ENCODE measurements around the gene KRT77.

KRT77 gene

DNA sequence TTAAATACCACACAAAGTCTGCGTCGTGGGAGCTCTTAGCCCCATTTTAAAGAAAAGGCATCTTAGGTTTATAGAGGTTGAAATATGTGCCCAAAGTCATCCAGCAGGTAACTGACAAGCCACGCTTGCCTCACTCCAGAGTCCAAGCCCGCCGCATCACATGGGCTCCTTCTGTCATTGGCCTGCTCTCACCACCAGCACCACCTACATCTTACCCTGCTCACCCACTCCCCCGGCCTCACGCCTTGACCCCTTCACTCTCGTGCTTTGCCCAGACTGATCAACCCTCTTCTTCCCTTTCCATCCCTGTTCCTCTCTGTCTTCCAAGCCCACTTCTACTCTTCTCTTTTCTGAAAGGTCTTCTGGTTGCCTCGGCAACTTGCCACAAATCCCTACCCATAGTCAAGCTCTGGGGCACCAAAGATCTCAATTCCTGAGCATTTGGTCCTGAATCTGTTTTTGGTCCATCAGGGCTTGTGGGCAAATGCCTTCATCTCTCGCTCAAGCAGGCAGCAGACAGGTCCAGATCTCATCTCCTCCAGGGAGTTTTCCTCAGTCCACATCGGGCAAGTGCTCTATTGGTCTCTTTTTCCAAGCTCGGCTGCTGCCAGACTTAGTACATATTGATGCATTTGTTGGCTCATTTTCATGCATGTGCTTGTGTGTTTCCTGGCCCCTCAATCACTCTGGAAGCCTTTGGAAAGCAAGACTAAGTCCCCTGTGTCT lies 19.6 kb downstream of the KRT77 start:
- no peak overlapping the region for H2AK5ac ChIP-seq (ENCODE audit: low read depth, low read length)
- H3K27me3 ChIP-seq (ENCODE audit: control insufficient read depth in 3 of 3, insufficient read depth in 3 of 3, low read depth in 1 of 3, low read length in 3 of 3), result peaks cover 0 to 13% (median 2%) of the 10 kb centered on the region in 3 experiments
- H3K18ac ChIP-seq (ENCODE audit: low read length), result peak overlapping the region; percentile 24
- no peak overlapping the region for H3K9ac ChIP-seq (ENCODE audit: low read depth, low read length, poor library complexity)
- peaks cover 0 to 6% of the 10 kb centered on the region in 2 donors for H3K4me1 ChIP-seq (ENCODE audit: control insufficient read depth in 2 of 2, insufficient read depth in 1 of 2, low read depth in 1 of 2, low read length in 2 of 2)
- no peak overlapping the region for H3K27ac ChIP-seq (replicated peaks; ENCODE audit: low read length)
- H2BK120ac ChIP-seq (ENCODE audit: low read depth, low read length), result no peak overlapping the region
- no peak overlapping the region for H4K8ac ChIP-seq (ENCODE audit: low read depth, low read length)
- DNase-seq (ENCODE audit: low spot score), result no peak
- no CpG with 5 or more reads among the region's 12 CpGs for WGBS, 2 donors (ENCODE audit: extremely low coverage in 2 of 2, insufficient read length in 2 of 2, insufficient replicate concordance in 1 of 2)
- no peaks in the 10 kb centered on the region for H3K36me3 ChIP-seq (replicated peaks in 1 of 2; ENCODE audit: control insufficient read depth in 2 of 2, insufficient read depth in 2 of 2, low read length in 2 of 2)
- no peak overlapping the region for H4K91ac ChIP-seq (ENCODE audit: low read depth, low read length, poor library complexity)
- H2BK5ac ChIP-seq (ENCODE audit: low read length), result no peak overlapping the region
- H3K9me3 ChIP-seq (replicated peaks in 1 of 2; ENCODE audit: control insufficient read depth in 2 of 2, insufficient read depth in 1 of 2, low read depth in 1 of 2, low read length in 2 of 2), result no peaks in the 10 kb centered on the region
- no peak overlapping the region for H2BK12ac ChIP-seq (ENCODE audit: low read length)
- H3K14ac ChIP-seq (ENCODE audit: low read length), result no peak overlapping the region
- no peak overlapping the region for H2AFZ ChIP-seq (ENCODE audit: low read length)
- H3K4me3 ChIP-seq (ENCODE audit: low read length in 2 of 2), result no peak overlapping the region
- no peak overlapping the region for H3K4ac ChIP-seq (ENCODE audit: low read length)
- no peak overlapping the region for H3K4me2 ChIP-seq (ENCODE audit: insufficient read depth, low read length, poor library complexity, severe bottlenecking)
- H3K23ac ChIP-seq (ENCODE audit: low read depth, low read length, poor library complexity), result no peak overlapping the region
- no peak overlapping the region for H2BK15ac ChIP-seq (ENCODE audit: low read length)
- no peaks in the 10 kb centered on the region for H3K79me1 ChIP-seq (ENCODE audit: low read depth, low read length)

GRCh38 chr12:52682938-52683574 lies 20.3 kb downstream of the KRT77 start:
- Histone ChIP-seq H4K91ac (ENCODE audit: low read depth, low read length, poor library complexity) (no peak overlapping the region), H3K36me3 (replicated peaks in 1 of 2; ENCODE audit: control insufficient read depth in 2 of 2, insufficient read depth in 2 of 2, low read length in 2 of 2) (no peaks in the 10 kb centered on the region), H2BK5ac (ENCODE audit: low read length) (no peak overlapping the region), H3K18ac (ENCODE audit: low read length) (no peak overlapping the region), H3K4me2 (ENCODE audit: insufficient read depth, low read length, poor library complexity, severe bottlenecking) (no peak overlapping the region), H3K79me1 (ENCODE audit: low read depth, low read length) (no peaks in the 10 kb centered on the region), H3K27ac (replicated peaks; ENCODE audit: low read length) (no peak overlapping the region), H3K4me3 (ENCODE audit: low read length in 2 of 2) (no peak overlapping the region), H3K9me3 (replicated peaks in 1 of 2; ENCODE audit: control insufficient read depth in 2 of 2, insufficient read depth in 1 of 2, low read depth in 1 of 2, low read length in 2 of 2) (no peaks in the 10 kb centered on the region), H3K14ac (ENCODE audit: low read length) (no peak overlapping the region), H2AFZ (ENCODE audit: low read length) (no peak overlapping the region), H2BK12ac (ENCODE audit: low read length) (no peak overlapping the region), H3K23ac (ENCODE audit: low read depth, low read length, poor library complexity) (no peak overlapping the region), H2BK15ac (ENCODE audit: low read length) (no peak overlapping the region), H3K4me1 (ENCODE audit: control insufficient read depth in 2 of 2, insufficient read depth in 1 of 2, low read depth in 1 of 2, low read length in 2 of 2) (peaks cover 0 to 6% of the 10 kb centered on the region in 2 donors), H4K8ac (ENCODE audit: low read depth, low read length) (no peak overlapping the region), H3K4ac (ENCODE audit: low read length) (no peak overlapping the region), H3K27me3 (ENCODE audit: control insufficient read depth in 3 of 3, insufficient read depth in 3 of 3, low read depth in 1 of 3, low read length in 3 of 3) (peaks cover 0 to 13% (median 2%) of the 10 kb centered on the region in 3 experiments), H2AK5ac (ENCODE audit: low read depth, low read length) (no peak overlapping the region), H3K9ac (ENCODE audit: low read depth, low read length, poor library complexity) (no peak overlapping the region), H2BK120ac (ENCODE audit: low read depth, low read length) (no peak overlapping the region)
- WGBS, 2 donors (ENCODE audit: extremely low coverage in 2 of 2, insufficient read length in 2 of 2, insufficient replicate concordance in 1 of 2), result no CpG with 5 or more reads among the region's 4 CpGs
- DNase-seq (ENCODE audit: low spot score), result no peak

DNA sequence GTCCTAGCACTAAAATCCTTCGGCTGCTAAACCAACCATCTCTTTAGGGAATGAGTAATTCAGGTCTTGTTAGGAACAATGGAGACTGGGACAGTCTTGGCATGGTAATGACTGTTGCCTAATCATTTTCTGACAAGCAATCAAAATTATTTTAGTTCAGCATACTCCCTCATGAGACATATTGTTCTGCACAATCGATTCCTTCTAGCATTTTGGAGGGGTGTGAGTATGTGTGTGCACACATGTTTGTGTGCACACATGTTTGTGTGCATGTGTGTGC lies 21.0 kb downstream of the KRT77 start:
- no peak overlapping the region for H3K23ac ChIP-seq (ENCODE audit: low read depth, low read length, poor library complexity)
- no peak overlapping the region for H2AK5ac ChIP-seq (ENCODE audit: low read depth, low read length)
- H3K9ac ChIP-seq (ENCODE audit: low read depth, low read length, poor library complexity), result no peak overlapping the region
- H3K4me1 ChIP-seq (ENCODE audit: control insufficient read depth in 2 of 2, insufficient read depth in 1 of 2, low read depth in 1 of 2, low read length in 2 of 2), result peaks cover 0 to 6% of the 10 kb centered on the region in 2 donors
- H4K8ac ChIP-seq (ENCODE audit: low read depth, low read length), result no peak overlapping the region
- H2BK12ac ChIP-seq (ENCODE audit: low read length), result no peak overlapping the region
- peaks cover 0 to 10% (median 0%) of the 10 kb centered on the region in 3 experiments for H3K27me3 ChIP-seq (ENCODE audit: control insufficient read depth in 3 of 3, insufficient read depth in 3 of 3, low read depth in 1 of 3, low read length in 3 of 3)
- DNase-seq (ENCODE audit: low spot score), result no peak
- no peak overlapping the region for H3K4me3 ChIP-seq (ENCODE audit: low read length in 2 of 2)
- no peak overlapping the region for H4K91ac ChIP-seq (ENCODE audit: low read depth, low read length, poor library complexity)
- H2BK120ac ChIP-seq (ENCODE audit: low read depth, low read length), result no peak overlapping the region
- no peak overlapping the region for H3K18ac ChIP-seq (ENCODE audit: low read length)
- H2BK15ac ChIP-seq (ENCODE audit: low read length), result no peak overlapping the region
- no peaks in the 10 kb centered on the region for H3K36me3 ChIP-seq (replicated peaks in 1 of 2; ENCODE audit: control insufficient read depth in 2 of 2, insufficient read depth in 2 of 2, low read length in 2 of 2)
- no peak overlapping the region for H3K27ac ChIP-seq (replicated peaks; ENCODE audit: low read length)
- H3K9me3 ChIP-seq (replicated peaks in 1 of 2; ENCODE audit: control insufficient read depth in 2 of 2, insufficient read depth in 1 of 2, low read depth in 1 of 2, low read length in 2 of 2), result no peaks in the 10 kb centered on the region
- H3K4ac ChIP-seq (ENCODE audit: low read length), result no peak overlapping the region
- H2AFZ ChIP-seq (ENCODE audit: low read length), result no peak overlapping the region
- H2BK5ac ChIP-seq (ENCODE audit: low read length), result no peak overlapping the region
- no peak overlapping the region for H3K14ac ChIP-seq (ENCODE audit: low read length)
- WGBS, 2 donors (ENCODE audit: extremely low coverage in 2 of 2, insufficient read length in 2 of 2, insufficient replicate concordance in 1 of 2), result no CpG with 5 or more reads among the region's 2 CpGs
- H3K4me2 ChIP-seq (ENCODE audit: insufficient read depth, low read length, poor library complexity, severe bottlenecking), result no peak overlapping the region
- H3K79me1 ChIP-seq (ENCODE audit: low read depth, low read length), result no peaks in the 10 kb centered on the region

- Histone ChIP-seq H3K79me1 (ENCODE audit: low read depth, low read length) (no peaks in the 10 kb centered on the region), H3K9me3 (replicated peaks in 1 of 2; ENCODE audit: control insufficient read depth in 2 of 2, insufficient read depth in 1 of 2, low read depth in 1 of 2, low read length in 2 of 2) (no peaks in the 10 kb centered on the region), H3K14ac (ENCODE audit: low read length) (no peak overlapping the region), H3K4me3 (ENCODE audit: low read length in 2 of 2) (no peak overlapping the region), H2BK15ac (ENCODE audit: low read length) (no peak overlapping the region), H2BK5ac (ENCODE audit: low read length) (no peak overlapping the region), H3K9ac (ENCODE audit: low read depth, low read length, poor library complexity) (no peak overlapping the region), H3K4me2 (ENCODE audit: insufficient read depth, low read length, poor library complexity, severe bottlenecking) (no peak overlapping the region), H4K8ac (ENCODE audit: low read depth, low read length) (no peak overlapping the region), H2AK5ac (ENCODE audit: low read depth, low read length) (no peak overlapping the region), H4K91ac (ENCODE audit: low read depth, low read length, poor library complexity) (no peak overlapping the region), H3K27me3 (ENCODE audit: control insufficient read depth in 3 of 3, insufficient read depth in 3 of 3, low read depth in 1 of 3, low read length in 3 of 3) (peaks cover 0 to 10% (median 0%) of the 10 kb centered on the region in 3 experiments), H3K23ac (ENCODE audit: low read depth, low read length, poor library complexity) (no peak overlapping the region), H3K4me1 (ENCODE audit: control insufficient read depth in 2 of 2, insufficient read depth in 1 of 2, low read depth in 1 of 2, low read length in 2 of 2) (peaks cover 0 to 6% of the 10 kb centered on the region in 2 donors), H3K36me3 (replicated peaks in 1 of 2; ENCODE audit: control insufficient read depth in 2 of 2, insufficient read depth in 2 of 2, low read length in 2 of 2) (no peaks in the 10 kb centered on the region), H3K18ac (ENCODE audit: low read length) (no peak overlapping the region), H3K4ac (ENCODE audit: low read length) (no peak overlapping the region), H2AFZ (ENCODE audit: low read length) (no peak overlapping the region), H2BK120ac (ENCODE audit: low read depth, low read length) (no peak overlapping the region), H2BK12ac (ENCODE audit: low read length) (no peak overlapping the region), H3K27ac (replicated peaks; ENCODE audit: low read length) (no peak overlapping the region)
- WGBS, 2 donors (ENCODE audit: extremely low coverage in 2 of 2, insufficient read length in 2 of 2, insufficient replicate concordance in 1 of 2), result no CpG with 5 or more reads among the region's 12 CpGs
- DNase-seq (ENCODE audit: low spot score), result no peak
Measured at GRCh38 chr12:52681526-52682380, 21.6 kb downstream of the KRT77 start.

Data from neuronal stem cell (in vitro differentiated cells).